ENCODE results near the gene FEM1C.

The FEM1C gene

GRCh38 chr5:115545351-115545882 is 842 bp upstream of the FEM1C start:
- peaks cover 30% of the 10 kb centered on the region for H3K36me3 ChIP-seq (ENCODE audit: low read depth)
- H3K4me3 ChIP-seq (ENCODE audit: severe bottlenecking): no peak overlapping the region
- H3K4me1 ChIP-seq (ENCODE audit: insufficient read depth, poor library complexity, severe bottlenecking): peaks cover 17% of the 10 kb centered on the region
- H3K27ac ChIP-seq (ENCODE audit: poor library complexity, severe bottlenecking): peak overlapping the region; percentile 73
- no peaks in the 10 kb centered on the region for H3K27me3 ChIP-seq (ENCODE audit: insufficient read depth, poor library complexity, severe bottlenecking)
- H3K9me3 ChIP-seq (ENCODE audit: severe bottlenecking): peaks cover 7% of the 10 kb centered on the region
- DNase-seq (ENCODE audit: low spot score): no peak
- no peak for ATAC-seq (ENCODE audit: low read depth)
- TF ChIP-seq CTCF (IDR thresholded peaks at IDR 0.05; ENCODE audit: poor library complexity, severe bottlenecking): no peak

GRCh38 chr5:115544043-115544435 is 536 bp downstream of the FEM1C start:
- DNase-seq (ENCODE audit: low spot score) (no peak), ATAC-seq (ENCODE audit: low read depth) (peak; percentile 15; the same call in 2 of the 3 replicates)
- H3K27ac ChIP-seq (ENCODE audit: poor library complexity, severe bottlenecking): peak overlapping the region; percentile 73
- peaks cover 43% of the 10 kb centered on the region for H3K36me3 ChIP-seq (ENCODE audit: low read depth)
- peaks cover 21% of the 10 kb centered on the region for H3K4me1 ChIP-seq (ENCODE audit: insufficient read depth, poor library complexity, severe bottlenecking)
- TF ChIP-seq CTCF (IDR thresholded peaks at IDR 0.05; ENCODE audit: poor library complexity, severe bottlenecking): no peak
- peak overlapping the region; percentile 84 for H3K4me3 ChIP-seq (ENCODE audit: severe bottlenecking)
- no peaks in the 10 kb centered on the region for H3K27me3 ChIP-seq (ENCODE audit: insufficient read depth, poor library complexity, severe bottlenecking)
- H3K9me3 ChIP-seq (ENCODE audit: severe bottlenecking): peaks cover 7% of the 10 kb centered on the region

GRCh38 chr5:115543365-115544042 is 1.1 kb downstream of the FEM1C start:
- no peaks in the 10 kb centered on the region for H3K27me3 ChIP-seq (ENCODE audit: insufficient read depth, poor library complexity, severe bottlenecking)
- H3K36me3 ChIP-seq (ENCODE audit: low read depth): peaks cover 49% of the 10 kb centered on the region
- peaks cover 21% of the 10 kb centered on the region for H3K4me1 ChIP-seq (ENCODE audit: insufficient read depth, poor library complexity, severe bottlenecking)
- H3K27ac ChIP-seq (ENCODE audit: poor library complexity, severe bottlenecking): peak overlapping the region; percentile 73
- H3K9me3 ChIP-seq (ENCODE audit: severe bottlenecking): peaks cover 7% of the 10 kb centered on the region
- no peak for TF ChIP-seq CTCF (IDR thresholded peaks at IDR 0.05; ENCODE audit: poor library complexity, severe bottlenecking)
- ATAC-seq (ENCODE audit: low read depth) (peak; percentile 5; the same call in 2 of the 3 replicates), DNase-seq (ENCODE audit: low spot score) (no peak)
- peak overlapping the region; percentile 84 for H3K4me3 ChIP-seq (ENCODE audit: severe bottlenecking)

- no peak for DNase-seq (ENCODE audit: low spot score)
Observed at GRCh38 chr5:115542651-115543364, 1.8 kb downstream of the FEM1C start.

More at GRCh38 chr5:115542651-115543364, 1.8 kb downstream of the FEM1C start:
- Histone ChIP-seq H3K9me3 (ENCODE audit: severe bottlenecking) (peaks cover 7% of the 10 kb centered on the region), H3K36me3 (ENCODE audit: low read depth) (peaks cover 54% of the 10 kb centered on the region), H3K27ac (ENCODE audit: poor library complexity, severe bottlenecking) (peak overlapping the region; percentile 73), H3K4me3 (ENCODE audit: severe bottlenecking) (peak overlapping the region; percentile 84), H3K4me1 (ENCODE audit: insufficient read depth, poor library complexity, severe bottlenecking) (peaks cover 27% of the 10 kb centered on the region), H3K27me3 (ENCODE audit: insufficient read depth, poor library complexity, severe bottlenecking) (no peaks in the 10 kb centered on the region)
- ATAC-seq (ENCODE audit: low read depth): no peak
- no peak for TF ChIP-seq CTCF (IDR thresholded peaks at IDR 0.05; ENCODE audit: poor library complexity, severe bottlenecking)
